Jurkat, Clone E6-1 (cell line): Measurements from ENCODE around the gene MRPL14.
A peak's percentile ranks its signal among the peaks of the same experiment; 100 is the strongest.
"Not testable (repeated sequence)": the region's sequence is repeated elsewhere in the genome, so short reads cannot be mapped to it uniquely, and the experiment has no call there.

Experiments used
- DNase-seq: peaks from one replicate; pipeline ENCODE4 v3.0.0-alpha.2; 2011; ENCODE audit warnings: low read depth, low spot score
- H3K4me3 ChIP-seq: 2 replicates; pipeline ENCODE4 v1.5.1; 2011; ENCODE audit warnings: mild to moderate bottlenecking, low read length, control low read depth, moderate library complexity

Gene MRPL14

DNA sequence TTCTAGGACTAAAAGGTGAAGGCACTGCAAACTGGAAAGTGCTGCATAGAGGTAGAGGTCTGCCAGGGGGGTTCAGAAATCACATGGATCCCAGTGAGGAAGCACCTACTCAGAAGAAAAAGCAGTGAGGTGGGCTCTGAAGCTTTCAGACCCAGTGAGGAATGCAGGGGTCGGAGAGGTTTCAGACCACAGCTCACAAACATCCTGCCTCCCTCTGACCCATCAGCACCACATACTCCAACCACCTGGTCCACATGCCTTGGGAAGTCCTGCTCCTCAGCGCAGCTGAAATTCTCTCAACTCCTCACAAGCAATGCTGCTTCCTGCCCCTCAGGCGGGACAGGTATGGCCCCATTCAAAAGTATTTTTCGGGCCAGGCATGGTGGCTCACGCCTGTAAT lies 20.2 kb downstream of the MRPL14 start:
- no peak overlapping the region for H3K4me3 ChIP-seq
- no peak for DNase-seq

GRCh38 chr6:44105993-44106740 lies 21.1 kb downstream of the MRPL14 start:
- no peak overlapping the region for H3K4me3 ChIP-seq

GRCh38 chr6:44105146-44105545 lies 22.1 kb downstream of the MRPL14 start:
- no peak for DNase-seq
- no peak overlapping the region for H3K4me3 ChIP-seq

More at GRCh38 chr6:44105993-44106740, 21.1 kb downstream of the MRPL14 start:
- DNase-seq, result no peak

DNA sequence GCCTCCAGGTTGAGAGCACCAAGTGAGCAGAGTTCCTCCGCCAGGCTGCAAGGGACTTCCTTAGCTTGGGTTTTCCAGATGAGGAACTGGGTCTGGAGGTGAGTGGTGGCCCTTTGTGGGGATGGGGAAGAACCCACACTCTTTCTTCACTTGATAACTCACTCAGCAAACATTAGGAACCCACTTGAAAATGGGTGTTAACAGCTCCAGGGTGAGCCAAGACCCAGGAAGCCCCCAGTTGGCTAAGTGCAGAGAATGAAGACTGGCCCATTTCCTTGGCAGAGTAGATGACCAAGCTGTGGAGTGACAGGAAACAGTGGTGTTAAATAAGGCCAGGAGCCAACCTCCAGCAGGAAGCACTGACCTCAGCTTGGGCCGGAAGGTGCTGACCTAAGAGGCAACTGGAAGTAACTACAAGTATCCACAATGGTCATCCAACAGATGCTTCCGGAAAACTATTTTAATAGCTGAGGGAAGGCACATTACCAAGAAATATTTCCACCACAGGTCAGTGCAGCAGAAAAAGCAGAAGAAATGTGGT lies 22.7 kb downstream of the MRPL14 start:
- H3K4me3 ChIP-seq, result no peak overlapping the region
- no peak for DNase-seq

GRCh38 chr6:44102527-44102926 lies 24.7 kb downstream of the MRPL14 start:
- DNase-seq, result no peak
- H3K4me3 ChIP-seq, result no peak overlapping the region

GRCh38 chr6:44101832-44102231 lies 25.4 kb downstream of the MRPL14 start:
- DNase-seq, result no peak

DNA sequence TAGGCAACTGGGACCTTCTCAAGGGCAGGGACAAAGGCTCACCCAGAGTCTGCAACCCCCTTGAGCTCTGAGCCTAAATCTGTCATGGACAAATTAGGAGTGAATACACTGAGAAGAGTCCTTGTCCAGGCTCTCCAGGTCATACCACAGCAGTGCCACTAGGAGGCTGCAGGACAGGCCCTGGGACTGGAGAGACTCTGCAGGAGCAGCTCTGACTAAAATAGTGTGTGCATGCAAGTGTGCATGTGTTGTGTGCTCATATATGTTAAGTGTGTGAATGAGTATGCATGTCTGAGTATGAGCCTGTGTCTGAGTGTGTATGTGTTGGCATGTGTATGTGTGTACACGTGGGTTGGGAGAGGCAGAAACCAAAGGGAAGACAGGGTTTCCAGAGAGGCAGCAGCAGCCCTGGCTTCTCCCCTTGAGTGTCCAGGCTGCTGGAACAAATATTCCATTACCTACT lies 27.1 kb downstream of the MRPL14 start:
- peak; percentile 29 for DNase-seq
- no peak overlapping the region for H3K4me3 ChIP-seq

More at GRCh38 chr6:44101832-44102231, 25.4 kb downstream of the MRPL14 start:
- H3K4me3 ChIP-seq, result no peak overlapping the region

GRCh38 chr6:44099192-44099591 lies 28.1 kb downstream of the MRPL14 start:
- no peak for DNase-seq
- no peak overlapping the region for H3K4me3 ChIP-seq

DNA sequence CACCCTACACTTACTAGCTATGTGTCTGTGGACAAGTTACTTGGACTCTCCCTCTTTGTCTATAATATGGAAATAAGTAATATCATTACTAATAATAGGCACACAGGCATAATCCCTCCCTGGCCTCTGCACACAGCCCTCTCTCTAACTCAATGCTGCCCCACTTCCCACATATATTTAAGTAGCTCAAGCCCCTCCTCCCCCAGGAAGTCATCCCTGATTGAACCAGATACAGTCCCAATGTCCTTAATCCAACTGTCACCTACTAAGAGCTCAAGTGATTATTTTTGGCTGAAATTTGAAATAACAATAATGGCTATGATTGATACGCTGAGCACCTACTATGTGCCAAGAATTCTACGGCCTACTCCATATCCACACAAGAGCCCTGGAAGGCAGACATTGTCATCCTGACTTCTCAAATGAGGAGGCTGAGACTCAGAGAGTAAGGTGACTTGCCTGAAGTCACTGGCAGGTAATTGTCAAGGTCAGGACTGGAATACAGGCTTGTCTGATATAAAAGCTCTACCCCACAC lies 29.4 kb downstream of the MRPL14 start:
- H3K4me3 ChIP-seq, result no peak overlapping the region
- DNase-seq, result no peak

DNA sequence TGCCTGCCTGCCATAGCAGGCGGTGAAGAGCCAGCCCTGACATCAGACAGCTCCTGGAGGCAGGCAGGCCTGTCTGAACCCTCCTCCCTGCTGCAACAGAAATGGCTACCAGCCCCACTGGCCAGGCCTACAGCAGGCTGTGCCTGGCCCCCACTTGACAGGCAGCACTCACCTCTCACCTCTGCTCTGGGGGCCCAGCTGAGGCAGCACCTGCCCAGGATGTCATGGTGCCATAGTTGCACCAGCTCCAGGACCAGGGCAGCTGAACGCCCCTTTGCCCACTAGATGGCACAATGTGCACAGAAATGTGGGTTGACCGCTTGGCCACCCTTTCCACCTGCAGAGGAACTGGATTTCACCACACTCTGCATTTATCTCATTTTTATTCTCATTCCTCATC lies 30.6 kb downstream of the MRPL14 start:
- DNase-seq, result no peak
- H3K4me3 ChIP-seq, result no peak overlapping the region

DNA sequence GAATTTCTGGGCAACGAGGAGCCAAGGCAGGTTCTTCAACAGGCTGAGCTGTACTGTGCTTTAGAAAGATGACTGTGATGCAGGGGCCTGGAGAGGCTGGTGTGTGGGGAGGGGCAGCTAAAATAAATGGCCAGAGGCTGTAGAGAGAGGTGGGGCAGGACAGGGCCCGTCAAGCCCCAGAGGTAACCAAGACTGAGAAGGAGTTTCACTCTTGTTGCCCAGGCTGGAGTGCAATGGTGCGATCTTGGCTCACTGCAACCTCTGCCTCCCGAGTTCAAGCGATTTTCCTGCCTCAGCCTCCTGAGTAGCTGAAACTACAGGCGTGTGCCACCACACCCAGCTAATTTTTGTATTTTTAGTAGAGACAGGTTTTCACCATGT lies 32.0 kb downstream of the MRPL14 start:
- not testable (repeated sequence) for H3K4me3 ChIP-seq, DNase-seq

GRCh38 chr6:44094403-44095242 lies 32.6 kb downstream of the MRPL14 start:
- H3K4me3 ChIP-seq, result no peak overlapping the region

GRCh38 chr6:44093750-44094402 lies 33.4 kb downstream of the MRPL14 start:
- no peak overlapping the region for H3K4me3 ChIP-seq
- no peak for DNase-seq

More at GRCh38 chr6:44094403-44095242, 32.6 kb downstream of the MRPL14 start:
- DNase-seq, result no peak

DNA sequence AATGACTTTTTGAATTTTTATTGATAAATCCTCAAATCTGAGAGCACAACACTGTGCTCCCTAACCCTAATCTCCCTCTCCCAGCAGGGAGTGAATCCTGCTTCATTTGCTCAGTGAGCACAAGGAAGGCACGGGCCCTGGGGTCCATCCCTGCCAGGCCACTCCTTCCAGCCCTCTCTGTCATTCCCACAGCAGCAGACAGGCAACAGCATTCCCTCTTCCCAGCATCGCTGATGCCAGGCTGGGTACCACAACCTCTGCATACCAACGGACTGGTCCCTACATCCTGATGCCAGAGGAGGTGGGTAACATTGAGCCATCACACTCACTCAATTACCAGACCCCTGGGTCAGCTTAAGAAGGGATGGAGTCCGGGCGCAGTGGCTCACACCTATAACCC lies 34.2 kb downstream of the MRPL14 start:
- DNase-seq, result no peak
- no peak overlapping the region for H3K4me3 ChIP-seq

- no peak for DNase-seq
- no peak overlapping the region for H3K4me3 ChIP-seq
Observed at GRCh38 chr6:44091981-44092884, 35.0 kb downstream of the MRPL14 start.

DNA sequence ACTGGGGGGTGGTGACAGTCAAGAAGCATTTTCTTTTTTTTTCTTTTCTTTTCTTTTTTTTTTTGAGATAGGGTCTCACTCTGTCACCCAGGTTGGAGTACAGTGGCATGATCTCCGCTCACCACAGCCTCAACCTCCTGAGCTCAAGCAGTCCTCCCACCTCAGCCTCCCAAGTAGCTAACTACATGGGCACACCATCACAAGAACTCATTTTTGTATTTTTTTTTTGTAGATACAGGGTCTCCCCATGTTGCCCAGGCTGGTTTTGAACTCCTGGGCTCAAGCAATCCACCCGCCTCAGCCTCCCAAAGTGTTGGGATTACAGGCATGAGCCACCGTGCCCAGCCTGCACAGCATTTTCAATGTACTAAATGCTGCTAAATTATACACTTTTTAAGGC lies 35.9 kb downstream of the MRPL14 start:
- DNase-seq, H3K4me3 ChIP-seq: not testable (repeated sequence)

DNA sequence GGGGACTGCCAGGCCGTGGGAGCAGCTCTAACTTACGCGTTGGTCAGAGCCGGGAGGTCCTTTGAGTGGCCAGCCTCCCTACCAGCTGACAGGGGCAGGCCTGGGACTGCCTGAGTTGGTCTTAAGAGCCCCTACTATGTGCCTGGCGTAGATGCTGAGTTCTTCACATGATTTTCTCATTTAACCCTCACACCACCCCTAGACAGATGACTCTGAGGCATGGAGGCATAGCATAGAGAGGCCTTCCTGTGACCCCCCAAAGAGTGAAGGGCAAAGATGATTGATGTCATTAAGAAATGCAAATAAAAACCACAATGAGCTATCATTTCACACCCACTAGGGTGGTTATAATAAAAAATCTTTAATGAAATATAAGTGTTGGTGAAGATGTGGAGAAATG lies 36.8 kb downstream of the MRPL14 start:
- no peak for DNase-seq
- no peak overlapping the region for H3K4me3 ChIP-seq

- no peak overlapping the region for H3K4me3 ChIP-seq
- DNase-seq, result no peak
Observed at GRCh38 chr6:44088827-44089590, 38.2 kb downstream of the MRPL14 start.
